Urinary bladder (tissue), 4 donors: Measurements from ENCODE around the gene CDO1. TPM values are rescaled to one million over a fixed set of nuclear protein-coding genes. Genes with fewer than 3 reads are reported as not detected.
A peak's percentile ranks its signal among the peaks of the same experiment; 100 is the strongest.

ENCODE experiments used
- DNase-seq: peaks from one replicate; pipeline ENCODE4 v3.0.0-alpha.2; 2015; ENCODE audit errors: extremely low spot score
- H3K27ac ChIP-seq: one replicate; pipeline ENCODE4 v1.5.1; 2013; ENCODE audit warnings: low read depth, mild to moderate bottlenecking, moderate library complexity
- H3K36me3 ChIP-seq: one replicate; pipeline ENCODE4 v1.6.1; 2013; ENCODE audit warnings: mild to moderate bottlenecking, moderate library complexity; ENCODE audit not compliant: insufficient read depth
- H3K4me1 ChIP-seq: one replicate; pipeline ENCODE4 v1.6.1; 2013; ENCODE audit warnings: mild to moderate bottlenecking, moderate library complexity; ENCODE audit not compliant: insufficient read depth
- H3K4me3 ChIP-seq: one replicate; pipeline ENCODE4 v1.5.1; 2013; ENCODE audit warnings: low read depth, low read length
- WGBS: extraction: QIAGEN DNeasy Blood & Tissue Kit; methylation state at CpG from one replicate; pipeline ENCODE4 v1.1.7; 2013; 5-methylcytosine and 5-hydroxymethylcytosine counted together
- polyA plus RNA-seq: library from polyadenylated mRNA; stranded (reverse); fragments of 200-250 nt; gene quantifications from one replicate; pipeline ENCODE4 v1.2.3, GENCODE V29; 2013
- total RNA-seq: library from RNA; depleted of rRNA; stranded (reverse); fragments of >200 nt; gene quantifications from one replicate; pipeline ENCODE4 v1.2.3, GENCODE V29; 2014
- donor health status: healthy with polysubstance abuse.
- donor health status: healthy.

The CDO1 gene
- total RNA-seq (21.1 TPM), polyA plus RNA-seq (18.2 TPM)

DNA sequence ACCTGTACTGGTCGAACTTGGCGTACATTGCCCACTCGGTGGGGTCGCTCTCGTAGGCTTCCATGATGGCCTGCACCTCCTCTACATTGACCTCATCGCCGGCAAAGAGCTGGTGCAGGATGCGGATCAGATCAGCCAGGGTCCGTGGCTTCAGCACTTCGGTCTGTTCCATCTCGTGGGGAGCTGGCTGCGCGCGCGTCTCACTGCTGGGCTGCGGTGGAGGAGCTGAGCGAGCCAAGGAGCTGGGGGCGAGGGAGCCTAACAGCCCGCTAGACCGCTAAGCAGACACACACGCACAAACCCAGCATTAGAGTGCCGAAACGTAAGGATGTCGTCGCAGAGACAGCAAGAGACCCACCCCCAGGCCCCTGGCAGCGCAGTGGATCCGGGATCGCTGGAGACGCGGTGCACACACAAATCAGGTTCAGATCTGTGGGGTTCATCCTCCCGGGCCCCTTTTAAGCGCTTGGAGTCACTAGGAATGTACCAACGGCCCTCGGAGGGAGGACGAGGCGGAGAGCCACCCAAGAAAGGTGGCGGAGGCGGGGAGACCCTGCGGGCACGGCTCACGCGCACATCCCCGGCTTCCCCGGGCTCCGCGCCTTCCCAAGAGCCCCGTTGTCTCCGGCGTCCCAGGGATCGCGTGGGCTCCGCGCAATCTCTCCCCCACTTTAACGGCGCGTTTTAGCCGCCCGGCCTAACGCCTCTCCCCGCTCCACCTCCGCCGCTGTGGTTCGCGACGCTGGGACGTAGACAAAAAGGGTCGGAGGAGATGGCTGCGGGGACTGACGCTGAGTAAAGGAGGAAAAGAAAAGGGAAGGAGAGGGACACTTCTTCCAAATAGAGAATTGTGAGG, at the start of gene CDO1:
TSS of gene CDO1 (minus strand) at position 434 of the 856 bp plus-strand sequence. CDS start at position 172, 262 bp downstream.
- peak within 1 kb of the TSS; percentile 69 for H3K27ac ChIP-seq
- WGBS: under 1% methylated on average over 69 of the region's 69 CpGs
- DNase-seq: peak; percentile 61
- no peaks in the 10 kb centered on the region for H3K4me1 ChIP-seq
- peak within 1 kb of the TSS; percentile 45 for H3K4me3 ChIP-seq
- H3K36me3 ChIP-seq: no peaks in the 10 kb centered on the region

DNA sequence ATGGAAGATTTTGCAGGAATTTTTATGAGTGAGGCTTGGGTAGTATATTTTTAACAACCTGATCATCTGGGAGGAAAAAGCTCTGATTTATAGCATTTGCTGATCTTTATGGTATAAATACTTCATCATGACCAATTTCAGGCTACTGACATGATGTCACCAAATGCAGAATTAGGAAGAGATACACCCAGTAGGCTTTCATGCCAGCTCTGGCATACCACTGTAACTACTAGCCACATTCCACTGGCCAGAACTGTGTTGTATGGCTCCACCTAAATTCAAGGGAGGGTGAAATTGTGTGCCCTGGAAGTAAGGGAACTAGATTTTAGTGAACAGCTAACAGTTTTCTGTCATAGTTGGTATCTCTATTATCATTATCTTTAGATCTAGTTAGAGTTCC, 42.9 kb upstream of the CDO1 start:
- Histone ChIP-seq H3K4me1 (no peaks in the 10 kb centered on the region), H3K27ac (no peak overlapping the region), H3K36me3 (no peaks in the 10 kb centered on the region), H3K4me3 (no peak overlapping the region)
- DNase-seq: no peak

DNA sequence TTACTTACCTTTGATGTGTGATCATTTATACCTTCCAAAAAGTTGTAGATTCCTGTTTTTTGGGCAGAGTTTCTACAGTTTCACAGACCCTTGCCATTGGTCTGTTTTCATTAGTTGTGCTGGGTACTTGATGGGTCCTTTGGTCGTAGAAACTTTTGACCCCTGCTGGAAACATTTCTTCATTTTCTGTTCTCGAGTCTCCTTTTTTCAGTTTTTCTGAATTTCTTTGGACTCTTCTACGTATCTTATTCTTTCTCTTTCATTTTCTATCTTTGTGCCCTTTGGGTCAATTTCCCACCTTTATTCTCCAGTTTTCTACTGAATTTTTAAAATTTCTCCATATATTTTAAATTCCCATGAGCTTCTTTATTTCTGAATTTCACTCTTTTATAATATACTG, 41.9 kb upstream of the CDO1 start:
- DNase-seq: no peak
- H3K36me3 ChIP-seq: no peaks in the 10 kb centered on the region
- H3K27ac ChIP-seq: no peak overlapping the region
- no peaks in the 10 kb centered on the region for H3K4me1 ChIP-seq
- WGBS: 85% methylated on average over 3 of the region's 3 CpGs
- H3K4me3 ChIP-seq: no peak overlapping the region

DNA sequence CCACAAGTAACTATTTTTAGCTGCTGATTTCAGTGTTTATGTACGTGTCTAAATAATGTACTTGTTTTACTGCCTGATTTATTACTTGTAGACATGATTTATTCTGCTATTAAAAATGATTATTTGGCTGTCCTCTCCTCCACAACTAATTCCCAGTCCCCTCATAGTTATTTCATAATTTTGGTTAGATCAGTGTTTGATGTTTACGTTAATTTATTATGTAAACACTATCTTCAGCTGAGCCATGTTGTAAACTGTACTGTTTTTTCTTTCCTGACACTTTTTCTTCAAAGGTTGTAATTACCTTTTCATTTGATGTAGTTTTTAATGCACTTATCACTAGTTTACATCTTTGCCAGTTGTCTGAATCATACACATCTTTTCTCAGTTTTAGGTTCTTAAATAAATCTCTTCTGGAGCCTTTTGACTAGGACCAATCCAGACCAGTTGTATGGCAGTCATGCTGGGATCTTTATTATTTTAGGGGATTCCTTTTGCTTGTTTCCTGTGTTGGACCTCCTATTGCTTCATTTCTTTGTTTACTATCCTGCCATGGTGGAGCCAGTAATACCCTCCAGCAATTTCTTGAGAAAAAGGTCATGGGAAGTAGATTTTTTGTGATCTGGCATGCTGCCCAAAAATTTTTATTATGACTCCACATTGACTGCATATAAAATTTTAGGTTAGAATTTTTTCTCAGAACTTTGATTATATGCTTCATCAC, 41.3 kb upstream of the CDO1 start:
- H3K27ac ChIP-seq: no peak overlapping the region
- no peaks in the 10 kb centered on the region for H3K4me1 ChIP-seq

DNA sequence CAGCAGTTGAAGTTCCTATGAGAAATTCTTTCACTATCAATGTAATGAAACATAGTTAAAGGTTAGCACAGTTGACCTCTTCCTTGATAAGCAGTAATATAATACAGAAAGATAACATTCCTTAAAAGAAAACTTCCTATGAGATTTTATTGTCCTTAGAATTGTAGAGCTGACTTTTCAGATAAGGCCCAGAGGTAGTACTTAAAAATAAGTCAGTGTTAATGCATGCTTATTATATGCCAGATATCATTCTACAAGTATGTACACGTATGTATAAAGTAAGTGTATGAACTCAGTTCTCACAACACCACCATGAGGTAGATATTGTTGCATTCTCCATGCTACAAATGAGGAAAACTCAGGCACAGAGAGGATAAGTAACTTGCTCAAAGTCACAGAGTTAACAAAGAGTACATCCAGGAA, 40.6 kb upstream of the CDO1 start:
- Histone ChIP-seq H3K4me3 (no peak overlapping the region), H3K27ac (no peak overlapping the region), H3K36me3 (no peaks in the 10 kb centered on the region), H3K4me1 (no peaks in the 10 kb centered on the region)
- WGBS: 39% methylated on average over 1 of the region's 1 CpG
- DNase-seq: no peak

More for the DNA sequence above, 41.3 kb upstream of the CDO1 start:
- Histone ChIP-seq H3K4me3 (no peak overlapping the region), H3K36me3 (no peaks in the 10 kb centered on the region)
- 26% methylated on average over 2 of the region's 2 CpGs for WGBS
- DNase-seq: no peak

GRCh38 chr5:115855959-115856358, 39.5 kb upstream of the CDO1 start:
- no peak overlapping the region for H3K27ac ChIP-seq
- H3K36me3 ChIP-seq: no peaks in the 10 kb centered on the region
- H3K4me1 ChIP-seq: no peaks in the 10 kb centered on the region
- H3K4me3 ChIP-seq: no peak overlapping the region
- no peak for DNase-seq
- 85% methylated on average over 1 of the region's 1 CpG for WGBS

- Histone ChIP-seq H3K4me1 (no peaks in the 10 kb centered on the region), H3K4me3 (no peak overlapping the region), H3K27ac (no peak overlapping the region), H3K36me3 (no peaks in the 10 kb centered on the region)
- 97% methylated on average over 3 of the region's 3 CpGs for WGBS
- no peak for DNase-seq
These were observed 37.7 kb upstream of the CDO1 start for GRCh38 chr5:115854139-115854538.

GRCh38 chr5:115850744-115851416, 34.4 kb upstream of the CDO1 start:
- H3K36me3 ChIP-seq: no peaks in the 10 kb centered on the region
- no peaks in the 10 kb centered on the region for H3K4me1 ChIP-seq
- WGBS: 25% methylated on average over 4 of the region's 4 CpGs

DNA sequence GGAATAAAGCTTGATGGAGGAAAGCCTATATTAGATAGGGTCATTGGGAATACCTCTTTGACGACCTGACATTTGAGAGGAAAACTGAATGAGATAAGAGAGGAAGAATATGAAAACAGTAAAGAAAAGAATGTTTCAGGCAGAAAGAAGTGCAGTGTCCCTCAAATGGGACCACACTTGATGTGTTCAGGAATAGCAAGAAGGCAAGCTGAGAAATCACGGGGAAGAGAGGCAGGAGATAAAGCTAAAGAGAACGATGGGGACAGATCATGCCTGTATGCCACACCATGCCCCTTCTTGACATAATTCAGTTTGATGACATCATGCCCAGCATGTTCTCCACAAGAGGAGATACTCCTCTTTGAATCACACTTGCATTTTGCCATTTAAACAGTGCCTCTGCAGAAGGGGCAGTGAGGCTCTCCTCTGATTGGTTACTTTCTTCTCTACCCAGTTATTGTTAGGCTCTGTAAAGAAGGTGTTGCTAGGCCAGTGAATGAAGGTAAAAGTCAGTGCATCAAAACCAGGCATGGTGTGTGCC, 32.9 kb upstream of the CDO1 start:
- H3K27ac ChIP-seq: no peak overlapping the region
- WGBS: 96% methylated on average over 3 of the region's 3 CpGs
- no peak overlapping the region for H3K4me3 ChIP-seq
- no peaks in the 10 kb centered on the region for H3K36me3 ChIP-seq
- DNase-seq: no peak
- H3K4me1 ChIP-seq: no peaks in the 10 kb centered on the region

More at GRCh38 chr5:115850744-115851416, 34.4 kb upstream of the CDO1 start:
- DNase-seq: no peak
- no peak overlapping the region for H3K4me3 ChIP-seq
- no peak overlapping the region for H3K27ac ChIP-seq

- Histone ChIP-seq H3K27ac (no peak overlapping the region), H3K4me3 (no peak overlapping the region), H3K36me3 (no peaks in the 10 kb centered on the region), H3K4me1 (no peaks in the 10 kb centered on the region)
- DNase-seq: no peak
- WGBS: 85% methylated on average over 7 of the region's 7 CpGs
These were observed 30.8 kb upstream of the CDO1 start for GRCh38 chr5:115847290-115847689.

DNA sequence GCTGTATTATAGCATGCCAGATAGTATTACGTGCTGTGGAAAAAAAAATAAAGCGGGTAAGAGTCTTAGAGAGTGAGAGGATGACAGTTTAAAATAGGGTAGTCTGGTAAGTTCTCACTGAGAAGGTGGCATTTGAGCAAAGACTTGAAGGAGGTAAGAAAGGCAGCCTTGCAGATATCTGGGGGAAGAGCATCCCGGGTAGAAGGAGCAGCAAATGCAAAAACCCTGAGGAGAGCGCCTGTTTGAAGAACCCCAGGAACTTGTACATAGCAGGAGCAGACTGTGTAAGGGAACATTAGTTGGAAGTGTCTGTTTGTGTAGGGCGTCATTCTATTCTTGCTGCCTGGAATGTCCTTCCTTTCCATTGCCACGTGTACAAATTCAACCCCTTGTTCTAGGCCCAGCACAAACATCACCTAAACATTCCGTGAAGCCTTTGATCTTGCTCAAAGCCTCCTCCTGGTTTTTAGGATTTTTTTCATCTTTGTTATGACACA, 27.9 kb upstream of the CDO1 start:
- Histone ChIP-seq H3K27ac (no peak overlapping the region), H3K4me3 (no peak overlapping the region), H3K36me3 (no peaks in the 10 kb centered on the region), H3K4me1 (no peaks in the 10 kb centered on the region)
- DNase-seq: no peak
- WGBS: 70% methylated on average over 7 of the region's 7 CpGs

GRCh38 chr5:115843444-115844130, 27.1 kb upstream of the CDO1 start:
- Histone ChIP-seq H3K4me1 (no peaks in the 10 kb centered on the region), H3K4me3 (no peak overlapping the region)
- WGBS: 81% methylated on average over 6 of the region's 6 CpGs

DNA sequence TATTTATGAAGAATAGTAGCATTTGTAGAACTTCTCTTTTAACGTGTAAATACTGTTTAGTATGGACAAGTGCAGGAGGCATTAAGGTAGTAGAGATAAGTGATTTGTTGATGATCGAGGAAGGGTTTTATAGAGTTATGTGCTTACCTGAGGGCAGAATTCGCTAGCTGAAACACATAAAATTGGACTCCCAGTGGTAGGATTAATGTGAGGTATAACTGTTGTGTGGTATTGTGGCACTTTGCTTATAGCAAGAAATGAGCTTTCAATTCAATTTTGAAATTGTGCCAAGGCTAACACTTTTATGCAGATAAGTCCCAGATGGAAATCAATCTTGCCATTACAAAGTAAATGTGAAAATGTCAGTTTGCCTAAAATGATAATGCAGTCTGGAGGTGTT, 26.5 kb upstream of the CDO1 start:
- 13% methylated on average over 3 of the region's 3 CpGs for WGBS
- no peak overlapping the region for H3K27ac ChIP-seq
- no peaks in the 10 kb centered on the region for H3K4me1 ChIP-seq
- DNase-seq: no peak
- H3K4me3 ChIP-seq: peak overlapping the region; percentile 93
- H3K36me3 ChIP-seq: no peaks in the 10 kb centered on the region

More at GRCh38 chr5:115843444-115844130, 27.1 kb upstream of the CDO1 start:
- no peak for DNase-seq
- H3K27ac ChIP-seq: no peak overlapping the region
- no peaks in the 10 kb centered on the region for H3K36me3 ChIP-seq
